ENCODE data around the gene FUT1.
A peak's percentile ranks its signal among the peaks of the same experiment; 100 is the strongest.

The FUT1 gene

GRCh38 chr19:48713041-48713863 is 39.2 kb downstream of the FUT1 start:
- DNase-seq (ENCODE audit: low read depth), result no peak
- H3K4me3 ChIP-seq (ENCODE audit: low read length), result peak overlapping the region; percentile 84
- TF ChIP-seq CTCF (conservative IDR thresholded peaks at IDR 0.05; ENCODE audit: low read length), result peak; percentile 27

- no peak for DNase-seq (ENCODE audit: low read depth)
- no peak for TF ChIP-seq CTCF (conservative IDR thresholded peaks at IDR 0.05; ENCODE audit: low read length)
- H3K4me3 ChIP-seq (ENCODE audit: low read length), result no peak overlapping the region
These were observed 41.3 kb downstream of the FUT1 start for GRCh38 chr19:48711106-48711662.

- H3K4me3 ChIP-seq (ENCODE audit: low read length), result no peak overlapping the region
- TF ChIP-seq CTCF (conservative IDR thresholded peaks at IDR 0.05; ENCODE audit: low read length), result no peak
- DNase-seq (ENCODE audit: low read depth), result no peak
These were observed 44.0 kb downstream of the FUT1 start for GRCh38 chr19:48708471-48708870.

GRCh38 chr19:48705431-48705830 is 47.0 kb downstream of the FUT1 start:
- TF ChIP-seq CTCF (conservative IDR thresholded peaks at IDR 0.05; ENCODE audit: low read length), result no peak
- H3K4me3 ChIP-seq (ENCODE audit: low read length), result no peak overlapping the region

GRCh38 chr19:48703316-48703715 is 49.1 kb downstream of the FUT1 start:
- no peak for TF ChIP-seq CTCF (conservative IDR thresholded peaks at IDR 0.05; ENCODE audit: low read length)
- DNase-seq (ENCODE audit: low read depth), result no peak

More at GRCh38 chr19:48705431-48705830, 47.0 kb downstream of the FUT1 start:
- DNase-seq (ENCODE audit: low read depth), result peak; percentile 25

GRCh38 chr19:48702701-48703100 is 49.7 kb downstream of the FUT1 start:
- TF ChIP-seq CTCF (conservative IDR thresholded peaks at IDR 0.05; ENCODE audit: low read length), result no peak
- no peak for DNase-seq (ENCODE audit: low read depth)
- H3K4me3 ChIP-seq (ENCODE audit: low read length), result no peak overlapping the region

More at GRCh38 chr19:48703316-48703715, 49.1 kb downstream of the FUT1 start:
- no peak overlapping the region for H3K4me3 ChIP-seq (ENCODE audit: low read length)

GRCh38 chr19:48698046-48698445 is 54.4 kb downstream of the FUT1 start:
- no peak overlapping the region for H3K4me3 ChIP-seq (ENCODE audit: low read length)
- DNase-seq (ENCODE audit: low read depth), result peak; percentile 73
- no peak for TF ChIP-seq CTCF (conservative IDR thresholded peaks at IDR 0.05; ENCODE audit: low read length)
